Measurements from ENCODE around the gene ZNF140. TPM values are rescaled to one million over a fixed set of nuclear protein-coding genes. Genes with fewer than 3 reads are reported as not detected.

Gene ZNF140
- total and polyA plus RNA-seq, 2 of the 13 experiments (the other 11 are each of a cell fraction or from before 2014, with no cell fraction given) = 8.7 to 13.5 TPM

- TF ChIP-seq, protein P1, sequence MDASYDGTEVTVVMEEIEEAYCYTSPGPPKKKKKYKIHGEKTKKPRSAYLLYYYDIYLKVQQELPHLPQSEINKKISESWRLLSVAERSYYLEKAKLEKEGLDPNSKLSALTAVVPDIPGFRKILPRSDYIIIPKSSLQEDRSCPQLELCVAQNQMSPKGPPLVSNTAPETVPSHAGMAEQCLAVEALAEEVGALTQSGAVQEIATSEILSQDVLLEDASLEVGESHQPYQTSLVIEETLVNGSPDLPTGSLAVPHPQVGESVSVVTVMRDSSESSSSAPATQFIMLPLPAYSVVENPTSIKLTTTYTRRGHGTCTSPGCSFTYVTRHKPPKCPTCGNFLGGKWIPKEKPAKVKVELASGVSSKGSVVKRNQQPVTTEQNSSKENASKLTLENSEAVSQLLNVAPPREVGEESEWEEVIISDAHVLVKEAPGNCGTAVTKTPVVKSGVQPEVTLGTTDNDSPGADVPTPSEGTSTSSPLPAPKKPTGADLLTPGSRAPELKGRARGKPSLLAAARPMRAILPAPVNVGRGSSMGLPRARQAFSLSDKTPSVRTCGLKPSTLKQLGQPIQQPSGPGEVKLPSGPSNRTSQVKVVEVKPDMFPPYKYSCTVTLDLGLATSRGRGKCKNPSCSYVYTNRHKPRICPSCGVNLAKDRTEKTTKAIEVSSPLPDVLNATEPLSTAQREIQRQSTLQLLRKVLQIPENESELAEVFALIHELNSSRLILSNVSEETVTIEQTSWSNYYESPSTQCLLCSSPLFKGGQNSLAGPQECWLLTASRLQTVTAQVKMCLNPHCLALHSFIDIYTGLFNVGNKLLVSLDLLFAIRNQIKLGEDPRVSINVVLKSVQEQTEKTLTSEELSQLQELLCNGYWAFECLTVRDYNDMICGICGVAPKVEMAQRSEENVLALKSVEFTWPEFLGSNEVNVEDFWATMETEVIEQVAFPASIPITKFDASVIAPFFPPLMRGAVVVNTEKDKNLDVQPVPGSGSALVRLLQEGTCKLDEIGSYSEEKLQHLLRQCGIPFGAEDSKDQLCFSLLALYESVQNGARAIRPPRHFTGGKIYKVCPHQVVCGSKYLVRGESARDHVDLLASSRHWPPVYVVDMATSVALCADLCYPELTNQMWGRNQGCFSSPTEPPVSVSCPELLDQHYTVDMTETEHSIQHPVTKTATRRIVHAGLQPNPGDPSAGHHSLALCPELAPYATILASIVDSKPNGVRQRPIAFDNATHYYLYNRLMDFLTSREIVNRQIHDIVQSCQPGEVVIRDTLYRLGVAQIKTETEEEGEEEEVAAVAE (CRISPR knock-in tag; IDR thresholded peaks at IDR 0.05; ENCODE audit: borderline replicate concordance) = peak; percentile 55; the same call in 1 of the 2 replicates
- TF ChIP-seq GTF3A (CRISPR knock-in tag; conservative IDR thresholded peaks at IDR 0.05) (no peak), NFE2L1 (CRISPR knock-in tag; IDR thresholded peaks at IDR 0.05; ENCODE audit: borderline replicate concordance) (no peak), YY1 (IDR thresholded peaks at IDR 0.05; ENCODE audit: insufficient read depth, insufficient replicate concordance, low read depth, low read length) (peak; percentile 66), POGK (CRISPR knock-in tag; conservative IDR thresholded peaks at IDR 0.05) (peak; percentile 93), NR3C1 (CRISPR knock-in tag; IDR thresholded peaks at IDR 0.05) (no peak), ZNF629 (CRISPR knock-in tag; conservative IDR thresholded peaks at IDR 0.05) (no peak), EEA1 (CRISPR knock-in tag; IDR thresholded peaks at IDR 0.05; ENCODE audit: borderline replicate concordance) (peak; percentile 93; the same call in 1 of the 2 replicates), NAIF1 (CRISPR knock-in tag; IDR thresholded peaks at IDR 0.05; ENCODE audit: borderline replicate concordance) (no peak), SP4 (CRISPR knock-in tag; IDR thresholded peaks at IDR 0.05) (peak; percentile 89)
- TF ChIP-seq, protein P2, sequence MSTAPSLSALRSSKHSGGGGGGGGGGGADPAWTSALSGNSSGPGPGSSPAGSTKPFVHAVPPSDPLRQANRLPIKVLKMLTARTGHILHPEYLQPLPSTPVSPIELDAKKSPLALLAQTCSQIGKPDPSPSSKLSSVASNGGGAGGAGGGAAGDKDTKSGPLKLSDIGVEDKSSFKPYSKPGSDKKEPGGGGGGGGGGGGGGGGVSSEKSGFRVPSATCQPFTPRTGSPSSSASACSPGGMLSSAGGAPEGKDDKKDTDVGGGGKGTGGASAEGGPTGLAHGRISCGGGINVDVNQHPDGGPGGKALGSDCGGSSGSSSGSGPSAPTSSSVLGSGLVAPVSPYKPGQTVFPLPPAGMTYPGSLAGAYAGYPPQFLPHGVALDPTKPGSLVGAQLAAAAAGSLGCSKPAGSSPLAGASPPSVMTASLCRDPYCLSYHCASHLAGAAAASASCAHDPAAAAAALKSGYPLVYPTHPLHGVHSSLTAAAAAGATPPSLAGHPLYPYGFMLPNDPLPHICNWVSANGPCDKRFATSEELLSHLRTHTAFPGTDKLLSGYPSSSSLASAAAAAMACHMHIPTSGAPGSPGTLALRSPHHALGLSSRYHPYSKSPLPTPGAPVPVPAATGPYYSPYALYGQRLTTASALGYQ (CRISPR knock-in tag; IDR thresholded peaks at IDR 0.05) = no peak
- TF ChIP-seq, protein P3, sequence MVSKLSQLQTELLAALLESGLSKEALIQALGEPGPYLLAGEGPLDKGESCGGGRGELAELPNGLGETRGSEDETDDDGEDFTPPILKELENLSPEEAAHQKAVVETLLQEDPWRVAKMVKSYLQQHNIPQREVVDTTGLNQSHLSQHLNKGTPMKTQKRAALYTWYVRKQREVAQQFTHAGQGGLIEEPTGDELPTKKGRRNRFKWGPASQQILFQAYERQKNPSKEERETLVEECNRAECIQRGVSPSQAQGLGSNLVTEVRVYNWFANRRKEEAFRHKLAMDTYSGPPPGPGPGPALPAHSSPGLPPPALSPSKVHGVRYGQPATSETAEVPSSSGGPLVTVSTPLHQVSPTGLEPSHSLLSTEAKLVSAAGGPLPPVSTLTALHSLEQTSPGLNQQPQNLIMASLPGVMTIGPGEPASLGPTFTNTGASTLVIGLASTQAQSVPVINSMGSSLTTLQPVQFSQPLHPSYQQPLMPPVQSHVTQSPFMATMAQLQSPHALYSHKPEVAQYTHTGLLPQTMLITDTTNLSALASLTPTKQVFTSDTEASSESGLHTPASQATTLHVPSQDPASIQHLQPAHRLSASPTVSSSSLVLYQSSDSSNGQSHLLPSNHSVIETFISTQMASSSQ (IDR thresholded peaks at IDR 0.05; ENCODE audit: low read depth) = no peak
- TF ChIP-seq, protein P3 (CRISPR knock-in tag; IDR thresholded peaks at IDR 0.05; ENCODE audit: borderline replicate concordance) = no peak; the same call in 1 of the 2 replicates
- TF ChIP-seq, protein P4, sequence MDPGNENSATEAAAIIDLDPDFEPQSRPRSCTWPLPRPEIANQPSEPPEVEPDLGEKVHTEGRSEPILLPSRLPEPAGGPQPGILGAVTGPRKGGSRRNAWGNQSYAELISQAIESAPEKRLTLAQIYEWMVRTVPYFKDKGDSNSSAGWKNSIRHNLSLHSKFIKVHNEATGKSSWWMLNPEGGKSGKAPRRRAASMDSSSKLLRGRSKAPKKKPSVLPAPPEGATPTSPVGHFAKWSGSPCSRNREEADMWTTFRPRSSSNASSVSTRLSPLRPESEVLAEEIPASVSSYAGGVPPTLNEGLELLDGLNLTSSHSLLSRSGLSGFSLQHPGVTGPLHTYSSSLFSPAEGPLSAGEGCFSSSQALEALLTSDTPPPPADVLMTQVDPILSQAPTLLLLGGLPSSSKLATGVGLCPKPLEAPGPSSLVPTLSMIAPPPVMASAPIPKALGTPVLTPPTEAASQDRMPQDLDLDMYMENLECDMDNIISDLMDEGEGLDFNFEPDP (CRISPR knock-in tag; conservative IDR thresholded peaks at IDR 0.05) = no peak
Measured at GRCh38 chr12:133037207-133038005, 43.3 kb upstream of the ZNF140 start, which contains the start of gene ZNF84 (continued).

All from HepG2 (cell line).